GM19452 (cell line): ENCODE data around the gene GARIN5A.

Experiments used
- ATAC-seq: cut with Tn5 transposase; IDR thresholded peaks from one replicate; pipeline ENCODE4 v1.9.1; 2021; ENCODE audit not compliant: unreplicated experiment

Gene GARIN5A

GRCh38 chr19:50418176-50419021 lies 58.2 kb downstream of the GARIN5A start, which contains the start of gene SPIB:
TSS of gene SPIB (plus strand) at chr19:50418938. CDS start at chr19:50418963, 25 bp downstream.
- ATAC-seq: no peak

- ATAC-seq: no peak
Measured at GRCh38 chr19:50417111-50418081, 59.3 kb downstream of the GARIN5A start.
